ENCODE results near the gene CRK. TPM values are rescaled to one million over a fixed set of nuclear protein-coding genes. Genes with fewer than 3 reads are reported as not detected.

Gene CRK
- total and polyA plus RNA-seq, 12 donors = 22.2 to 47.5 (median 36.0) TPM

GRCh38 chr17:1377334-1377733, 78.7 kb downstream of the CRK start:
- peaks cover 0 to 27% (median 0%) of the 10 kb centered on the region in 9 donors for H3K36me3 ChIP-seq
- no peaks in the 10 kb centered on the region for H3K9me3 ChIP-seq
- intact Hi-C loops (cut with DNase I) = loop anchor here in 1 of 10 donors (10.0 kb wide), 1 partner anchor 57 kb away; no protein-coding TSS in a partner anchor
- ATAC-seq (no peak), DNase-seq (no peak)
- 58 to 60% methylated on average over 3 of the region's 3 CpGs for WGBS, 2 donors
- no peak overlapping the region for H3K4me3 ChIP-seq
- TF ChIP-seq CTCF (IDR thresholded peaks at IDR 0.05) = no peak
- H3K27ac ChIP-seq = peak overlapping the region in 1 of 10 donors; percentile 45
- H3K4me1 ChIP-seq = peaks cover 27 to 99% (median 90%) of the 10 kb centered on the region in 9 donors
- no peaks in the 10 kb centered on the region for H3K27me3 ChIP-seq

GRCh38 chr17:1376061-1376460, 80.0 kb downstream of the CRK start:
- Histone ChIP-seq H3K27me3 (no peaks in the 10 kb centered on the region), H3K9me3 (no peaks in the 10 kb centered on the region), H3K27ac (peak overlapping the region in 1 of 10 donors; percentile 45), H3K4me3 (no peak overlapping the region), H3K4me1 (peaks cover 23 to 100% (median 94%) of the 10 kb centered on the region in 9 donors), H3K36me3 (peaks cover 0 to 38% (median 0%) of the 10 kb centered on the region in 9 donors)
- ATAC-seq = no peak
- WGBS, 2 donors = 38 to 43% methylated on average over 5 of the region's 5 CpGs
- no peak for TF ChIP-seq CTCF (IDR thresholded peaks at IDR 0.05)
- intact Hi-C loops (cut with DNase I) = loop anchor here in 1 of 10 donors (10.0 kb wide), 1 partner anchor 59 kb away; no protein-coding TSS in a partner anchor
- no peak for DNase-seq

- Histone ChIP-seq H3K27ac (no peak overlapping the region), H3K4me1 (peaks cover 23 to 100% (median 92%) of the 10 kb centered on the region in 9 donors), H3K27me3 (no peaks in the 10 kb centered on the region), H3K4me3 (no peak overlapping the region), H3K36me3 (peaks cover 0 to 40% (median 0%) of the 10 kb centered on the region in 9 donors), H3K9me3 (no peaks in the 10 kb centered on the region)
- no peak for TF ChIP-seq CTCF (IDR thresholded peaks at IDR 0.05)
- 2 to 9% methylated on average over 2 of the region's 2 CpGs for WGBS, 2 donors
- DNase-seq = no peak
- intact Hi-C loops (cut with DNase I) = loop anchor here in 1 of 10 donors (1.0 to 10.0 kb wide), 2 partner anchors 12 to 59 kb away; no protein-coding TSS in a partner anchor
- ATAC-seq = peak in 1 of 8 donors; percentile 45
Measured at GRCh38 chr17:1375615-1376014, 80.4 kb downstream of the CRK start.

- WGBS, 2 donors = 58 to 61% methylated on average over 10 of the region's 10 CpGs
- no peak for ATAC-seq
- no peaks in the 10 kb centered on the region for H3K9me3 ChIP-seq
Measured at GRCh38 chr17:1374431-1375177, 81.4 kb downstream of the CRK start.

More at GRCh38 chr17:1374431-1375177, 81.4 kb downstream of the CRK start:
- DNase-seq = no peak
- no peak for TF ChIP-seq CTCF (IDR thresholded peaks at IDR 0.05)
- H3K27me3 ChIP-seq = no peaks in the 10 kb centered on the region
- intact Hi-C loops (cut with DNase I) = loop anchor here in 2 of 10 donors (1.0 to 10.0 kb wide), 3 partner anchors 13 to 73 kb away; no protein-coding TSS in a partner anchor
- H3K4me1 ChIP-seq = peaks cover 16 to 99% (median 90%) of the 10 kb centered on the region in 9 donors
- H3K36me3 ChIP-seq = peaks cover 0 to 40% (median 0%) of the 10 kb centered on the region in 9 donors
- no peak overlapping the region for H3K27ac ChIP-seq
- H3K4me3 ChIP-seq = no peak overlapping the region
